ENCODE results near the gene ZNF548.

DNA sequence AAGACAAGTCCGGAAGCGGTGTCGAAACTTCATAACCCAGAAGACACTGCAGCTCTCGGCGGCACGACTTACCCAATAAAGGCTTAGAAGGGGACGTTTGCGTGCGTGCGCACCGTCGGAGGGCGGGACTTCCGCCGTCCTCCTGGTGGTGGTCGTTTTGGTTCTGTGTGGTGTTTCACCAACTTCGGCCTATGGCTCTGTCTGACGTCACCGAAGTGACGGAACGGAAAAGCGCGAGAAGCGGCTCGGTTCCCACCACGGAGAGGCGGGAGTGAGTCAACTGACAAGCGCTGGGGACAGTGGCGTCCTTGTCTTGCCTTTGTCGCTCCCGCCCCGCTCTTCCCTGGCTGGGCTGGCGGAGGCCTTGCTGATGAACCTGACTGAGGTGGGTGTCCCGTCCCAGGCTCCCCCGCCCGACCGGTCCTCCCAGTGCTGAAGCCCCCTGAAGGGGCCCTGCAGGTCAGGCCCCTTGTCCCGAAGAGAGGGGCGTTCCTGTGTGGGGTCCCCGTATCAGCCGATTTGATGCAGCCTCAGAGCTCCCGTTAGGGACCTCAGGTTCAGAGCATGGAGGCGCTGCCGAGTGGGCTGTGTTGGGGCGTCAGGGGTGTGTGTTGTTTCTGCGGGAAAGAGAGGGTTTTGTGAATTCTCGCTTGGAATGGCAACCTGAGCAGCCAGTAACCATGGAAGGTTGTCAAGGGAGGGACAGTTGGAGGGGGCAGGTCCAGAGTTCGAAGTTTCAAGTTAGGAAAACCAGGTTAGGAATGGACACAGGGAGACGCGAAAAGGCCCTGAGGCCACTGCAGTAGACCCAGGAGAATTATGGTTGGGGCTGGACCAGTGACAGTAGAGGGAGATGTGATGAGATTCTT, at the start of gene ZNF548:
- TF ChIP-seq EZH2 (IDR thresholded peaks at IDR 0.05), result no peak
- peak; percentile 71; the same call in 1 of the 2 replicates for TF ChIP-seq POLR2AphosphoS5 (IDR thresholded peaks at IDR 0.05; ENCODE audit: borderline replicate concordance, low read depth, low read length)
- TF ChIP-seq FOXP2 (optimal IDR thresholded peaks at IDR 0.05; ENCODE audit: control extremely low read depth, extremely low read length, insufficient read depth), result peak; percentile 78

Measured in SK-N-MC (cell line).